Smooth muscle cell (in vitro differentiated cells): ENCODE results near the gene SCP2. TPM values are rescaled to one million over a fixed set of nuclear protein-coding genes. Genes with fewer than 3 reads are reported as not detected.

ENCODE experiments used
- DNase-seq: peaks from one replicate; lab custom pipeline; 2025; ENCODE audit not compliant: unreplicated experiment; lab: John Stamatoyannopoulos, UW
- H2AFZ ChIP-seq: fragments of 200-600 bp; sonication (generic); 2 replicates; pipeline ENCODE4 v1.6.0; 2016; ENCODE audit warnings: antibody characterized with exemption, low read depth, mild to moderate bottlenecking
- H3F3A ChIP-seq: fragments of 200-600 bp; sonication (generic); 2 replicates; pipeline ENCODE4 v1.6.0; 2017; ENCODE audit warnings: antibody characterized with exemption, low read depth
- H3K27ac ChIP-seq: fragments of 200-600 bp; sonication (generic); 2 replicates; pipeline ENCODE4 v1.5.1; 2016; ENCODE audit warnings: low read depth, mild to moderate bottlenecking
- H3K27me3 ChIP-seq: fragments of 200-600 bp; sonication (generic); 2 replicates; pipeline ENCODE4 v1.6.1; 2016; ENCODE audit warnings: low read depth, mild to moderate bottlenecking
- H3K36me3 ChIP-seq: fragments of 200-600 bp; sonication (generic); 2 replicates; pipeline ENCODE4 v1.5.1; 2016; ENCODE audit warnings: low read depth
- H3K4me1 ChIP-seq: fragments of 200-600 bp; sonication (generic); 2 replicates; pipeline ENCODE4 v1.5.1; 2016; ENCODE audit warnings: low read depth
- H3K4me2 ChIP-seq: fragments of 200-600 bp; sonication (generic); 2 replicates; pipeline ENCODE4 v1.6.0; 2016; ENCODE audit warnings: mild to moderate bottlenecking
- H3K4me3 ChIP-seq: fragments of 200-600 bp; sonication (generic); 2 replicates; pipeline ENCODE4 v1.5.1; 2016; ENCODE audit warnings: mild to moderate bottlenecking
- H3K79me2 ChIP-seq: fragments of 200-600 bp; sonication (generic); 2 replicates; pipeline ENCODE4 v1.6.0; 2016; ENCODE audit warnings: low read depth, mild to moderate bottlenecking
- H3K9ac ChIP-seq: fragments of 200-600 bp; sonication (generic); 2 replicates; pipeline ENCODE4 v1.6.0; 2016; ENCODE audit warnings: low read depth
- H3K9me3 ChIP-seq: fragments of 200-600 bp; sonication (generic); replicated peaks from 2 replicates; pipeline ENCODE4 v1.5.1; 2016; ENCODE audit warnings: low read depth
- H4K20me1 ChIP-seq: fragments of 200-600 bp; sonication (generic); 2 replicates; pipeline ENCODE4 v1.6.0; 2016; ENCODE audit warnings: low read depth
- WGBS: methylation state at CpG from one replicate; pipeline ENCODE4 v1.1.7; 2016; ENCODE audit warnings: low lambda C conversion rate; 5-methylcytosine and 5-hydroxymethylcytosine counted together
- polyA plus RNA-seq: library from polyadenylated mRNA; unstranded; fragments of >200 nt; fragmentation: Nextera tagmentation; extraction: Ambion mirVana; gene quantifications from 2 replicates; pipeline ENCODE4 v1.2.1, GENCODE V29; 2016
- total RNA-seq: library from RNA; depleted of rRNA; stranded (reverse); fragments of >200 nt; gene quantifications from 2 replicates; pipeline ENCODE4 v1.2.3, GENCODE V29; 2014
- TF ChIP-seq, protein P1 (sequence below): fragments of 200-600 bp; sonication (generic); IDR thresholded peaks from 2 replicates; pipeline ENCODE4 v1.5.1; 2017; ENCODE audit warnings: borderline replicate concordance, mild to moderate bottlenecking, antibody characterized with exemption; ENCODE audit not compliant: insufficient read depth, poor library complexity, severe bottlenecking

Gene SCP2
- total and polyA plus RNA-seq, 2 experiments from 2014 or later, result 94.8 to 120 TPM

DNA sequence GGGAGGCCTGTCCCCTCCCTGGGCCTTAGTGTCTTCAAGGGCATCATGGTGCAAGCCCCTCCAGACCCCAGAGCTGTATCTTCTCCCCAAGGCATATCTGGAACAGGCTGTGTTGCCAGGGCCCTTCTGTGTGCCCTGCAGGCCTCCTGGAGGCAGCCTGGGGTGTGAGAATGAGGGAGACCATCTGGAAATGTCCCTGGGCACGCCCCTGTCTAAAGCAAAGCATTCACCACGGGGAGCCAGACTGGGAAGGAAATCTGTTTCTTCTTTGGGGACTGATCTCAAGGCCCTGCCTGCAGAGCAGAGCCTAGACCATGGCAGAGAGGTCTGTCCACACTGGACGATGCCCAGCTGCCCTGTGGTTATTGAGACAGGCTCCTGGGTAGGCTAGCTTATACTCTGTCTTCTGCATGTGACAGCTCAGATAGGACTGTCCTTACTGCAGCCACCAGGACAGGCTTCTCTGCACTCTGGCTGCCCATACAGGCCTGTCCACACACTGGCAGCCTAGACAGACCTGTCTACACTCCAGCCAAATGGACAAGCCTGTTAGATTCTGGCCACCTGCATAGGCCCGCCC lies 159.5 kb downstream of the SCP2 start:
- no peak overlapping the region for H2AFZ ChIP-seq
- H3K9ac ChIP-seq, result no peak overlapping the region
- no peaks in the 10 kb centered on the region for H3F3A ChIP-seq
- H3K4me1 ChIP-seq, result no peaks in the 10 kb centered on the region
- no peaks in the 10 kb centered on the region for H3K79me2 ChIP-seq
- no peaks in the 10 kb centered on the region for H4K20me1 ChIP-seq
- no peak overlapping the region for H3K27ac ChIP-seq
- no peak overlapping the region for H3K4me3 ChIP-seq
- no peak for DNase-seq
- H3K36me3 ChIP-seq, result no peaks in the 10 kb centered on the region
- no peaks in the 10 kb centered on the region for H3K9me3 ChIP-seq
- no peak overlapping the region for H3K4me2 ChIP-seq
- no peaks in the 10 kb centered on the region for H3K27me3 ChIP-seq
- TF ChIP-seq, protein P1, sequence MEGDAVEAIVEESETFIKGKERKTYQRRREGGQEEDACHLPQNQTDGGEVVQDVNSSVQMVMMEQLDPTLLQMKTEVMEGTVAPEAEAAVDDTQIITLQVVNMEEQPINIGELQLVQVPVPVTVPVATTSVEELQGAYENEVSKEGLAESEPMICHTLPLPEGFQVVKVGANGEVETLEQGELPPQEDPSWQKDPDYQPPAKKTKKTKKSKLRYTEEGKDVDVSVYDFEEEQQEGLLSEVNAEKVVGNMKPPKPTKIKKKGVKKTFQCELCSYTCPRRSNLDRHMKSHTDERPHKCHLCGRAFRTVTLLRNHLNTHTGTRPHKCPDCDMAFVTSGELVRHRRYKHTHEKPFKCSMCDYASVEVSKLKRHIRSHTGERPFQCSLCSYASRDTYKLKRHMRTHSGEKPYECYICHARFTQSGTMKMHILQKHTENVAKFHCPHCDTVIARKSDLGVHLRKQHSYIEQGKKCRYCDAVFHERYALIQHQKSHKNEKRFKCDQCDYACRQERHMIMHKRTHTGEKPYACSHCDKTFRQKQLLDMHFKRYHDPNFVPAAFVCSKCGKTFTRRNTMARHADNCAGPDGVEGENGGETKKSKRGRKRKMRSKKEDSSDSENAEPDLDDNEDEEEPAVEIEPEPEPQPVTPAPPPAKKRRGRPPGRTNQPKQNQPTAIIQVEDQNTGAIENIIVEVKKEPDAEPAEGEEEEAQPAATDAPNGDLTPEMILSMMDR, result no peak
- WGBS, result 82% methylated on average over 4 of the region's 4 CpGs

DNA sequence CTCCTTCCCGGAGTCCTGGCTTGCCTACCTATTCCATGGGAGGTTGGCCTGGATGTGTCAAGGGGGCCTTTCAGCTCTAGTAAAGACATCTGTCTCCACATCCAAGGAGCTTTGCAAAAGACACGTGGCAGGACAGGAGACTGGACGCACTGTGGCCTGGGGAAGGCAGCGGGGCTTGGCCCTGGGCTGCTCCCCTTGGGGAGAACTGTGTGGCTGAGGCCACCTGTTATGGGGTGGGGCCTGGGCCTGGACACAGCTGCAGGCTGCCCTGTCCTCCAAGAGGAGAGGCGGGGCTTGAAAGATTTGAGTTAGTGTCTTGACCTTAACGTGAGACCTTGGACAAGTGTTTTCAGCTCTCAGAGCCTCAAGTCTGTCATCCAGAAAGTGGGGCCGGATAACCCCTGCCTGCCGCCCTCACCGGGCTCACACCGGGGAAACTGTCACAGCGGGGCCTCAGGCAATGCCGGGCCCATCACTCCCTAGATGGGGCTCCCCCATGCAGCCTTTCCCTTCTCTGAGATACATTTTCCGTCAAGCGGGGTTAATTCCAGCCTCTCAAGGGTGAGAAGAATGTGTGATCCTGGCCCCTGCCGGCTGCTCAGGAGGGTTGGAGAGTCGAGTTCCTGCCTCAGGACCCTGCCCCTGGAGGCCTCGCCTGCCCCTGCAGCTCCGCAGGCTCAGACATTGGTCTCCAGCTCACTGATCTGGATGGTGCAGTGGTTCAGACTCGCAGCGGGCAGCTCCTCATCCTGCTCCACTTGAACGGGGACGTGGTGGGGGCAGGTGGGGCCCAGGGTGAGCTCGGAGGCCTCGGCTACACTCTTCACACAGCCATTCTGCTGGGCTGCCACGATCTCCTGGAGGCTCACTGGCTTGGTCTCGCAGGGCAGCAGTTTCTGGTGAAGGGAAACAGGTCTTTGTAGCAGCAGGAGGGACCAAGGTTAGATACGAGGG lies 160.5 kb downstream of the SCP2 start:
- H3K9ac ChIP-seq, result no peak overlapping the region
- no peaks in the 10 kb centered on the region for H3F3A ChIP-seq
- no peaks in the 10 kb centered on the region for H3K79me2 ChIP-seq
- H3K27ac ChIP-seq, result no peak overlapping the region
- 73% methylated on average over 27 of the region's 27 CpGs for WGBS
- no peaks in the 10 kb centered on the region for H3K4me1 ChIP-seq
- H3K9me3 ChIP-seq, result no peaks in the 10 kb centered on the region
- TF ChIP-seq, protein P1, result no peak
- H4K20me1 ChIP-seq, result no peaks in the 10 kb centered on the region
- no peak overlapping the region for H2AFZ ChIP-seq
- DNase-seq, result no peak
- H3K27me3 ChIP-seq, result no peaks in the 10 kb centered on the region
- no peak overlapping the region for H3K4me2 ChIP-seq
- no peak overlapping the region for H3K4me3 ChIP-seq
- H3K36me3 ChIP-seq, result no peaks in the 10 kb centered on the region

DNA sequence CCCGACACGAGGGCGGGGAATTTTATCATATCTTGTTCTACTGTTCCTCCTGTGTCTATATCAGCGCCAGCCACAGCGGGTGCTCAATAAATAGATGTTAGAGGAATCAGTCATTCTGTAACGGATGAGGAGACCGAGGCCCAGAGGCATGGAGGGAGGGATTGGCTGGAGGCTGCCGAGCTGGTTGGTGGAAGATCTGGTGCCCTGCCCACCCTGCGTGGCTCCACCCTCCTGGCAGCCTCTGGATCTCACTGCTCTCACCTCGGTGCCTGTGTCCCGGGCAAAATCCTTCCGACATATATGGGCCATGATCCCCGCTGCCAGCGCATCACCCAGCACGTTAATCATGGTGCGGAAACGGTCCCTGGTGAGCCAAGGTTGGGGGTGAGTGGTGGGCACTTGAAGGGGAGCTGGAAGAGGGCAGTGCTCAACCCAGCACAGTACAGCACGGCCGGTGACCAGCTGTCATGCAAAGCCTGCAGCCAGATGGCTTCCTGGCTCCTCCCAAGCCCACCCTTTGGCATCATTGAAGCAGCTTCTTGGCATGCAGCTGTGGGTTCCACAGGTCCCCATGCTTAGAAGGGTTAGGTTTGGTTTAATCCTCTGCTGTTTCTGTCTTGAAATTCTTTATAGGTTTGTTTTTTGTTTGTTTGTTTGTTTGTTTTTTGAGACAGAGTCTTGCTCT lies 161.7 kb downstream of the SCP2 start:
- H4K20me1 ChIP-seq, result no peaks in the 10 kb centered on the region
- H3K4me1 ChIP-seq, result no peaks in the 10 kb centered on the region
- H3K9ac ChIP-seq, result no peak overlapping the region
- H3K36me3 ChIP-seq, result no peaks in the 10 kb centered on the region
- WGBS, result 95% methylated on average over 19 of the region's 19 CpGs
- H3K27ac ChIP-seq, result no peak overlapping the region
- DNase-seq, result no peak
- no peaks in the 10 kb centered on the region for H3K79me2 ChIP-seq
- H3K4me2 ChIP-seq, result no peak overlapping the region
- no peaks in the 10 kb centered on the region for H3F3A ChIP-seq
- H3K4me3 ChIP-seq, result no peak overlapping the region
- TF ChIP-seq, protein P1, result no peak
- no peaks in the 10 kb centered on the region for H3K9me3 ChIP-seq
- H3K27me3 ChIP-seq, result no peaks in the 10 kb centered on the region
- H2AFZ ChIP-seq, result no peak overlapping the region
